NOMO-1 treated with DMSO at 0.1 percent for 48 hours (cell line): ENCODE data around the gene NUP93.

ENCODE experiments used
- DNase-seq: peaks from one replicate; lab custom pipeline; 2025; ENCODE audit not compliant: unreplicated experiment; lab: John Stamatoyannopoulos, UW

The NUP93 gene

DNA sequence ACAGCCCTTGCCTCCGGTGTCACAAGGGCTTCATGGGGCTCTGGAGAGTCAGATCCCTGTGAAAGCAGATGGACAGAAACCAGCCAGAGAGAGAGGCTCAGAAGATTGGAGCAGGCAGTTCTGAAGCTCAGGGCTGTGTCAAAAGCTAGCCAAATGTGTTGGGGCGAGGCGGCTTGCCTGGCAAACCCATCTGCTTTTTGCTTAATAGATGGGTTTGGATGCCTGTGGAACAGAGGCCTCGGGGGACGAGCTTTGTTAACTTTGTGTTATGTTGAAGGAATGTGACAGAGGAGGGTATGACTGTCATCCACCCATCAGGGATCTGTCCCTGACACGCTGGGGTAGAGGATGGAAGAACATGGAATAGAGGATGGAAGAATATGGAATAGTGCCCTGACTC, 114.1 kb downstream of the NUP93 start:
- no peak for DNase-seq

DNA sequence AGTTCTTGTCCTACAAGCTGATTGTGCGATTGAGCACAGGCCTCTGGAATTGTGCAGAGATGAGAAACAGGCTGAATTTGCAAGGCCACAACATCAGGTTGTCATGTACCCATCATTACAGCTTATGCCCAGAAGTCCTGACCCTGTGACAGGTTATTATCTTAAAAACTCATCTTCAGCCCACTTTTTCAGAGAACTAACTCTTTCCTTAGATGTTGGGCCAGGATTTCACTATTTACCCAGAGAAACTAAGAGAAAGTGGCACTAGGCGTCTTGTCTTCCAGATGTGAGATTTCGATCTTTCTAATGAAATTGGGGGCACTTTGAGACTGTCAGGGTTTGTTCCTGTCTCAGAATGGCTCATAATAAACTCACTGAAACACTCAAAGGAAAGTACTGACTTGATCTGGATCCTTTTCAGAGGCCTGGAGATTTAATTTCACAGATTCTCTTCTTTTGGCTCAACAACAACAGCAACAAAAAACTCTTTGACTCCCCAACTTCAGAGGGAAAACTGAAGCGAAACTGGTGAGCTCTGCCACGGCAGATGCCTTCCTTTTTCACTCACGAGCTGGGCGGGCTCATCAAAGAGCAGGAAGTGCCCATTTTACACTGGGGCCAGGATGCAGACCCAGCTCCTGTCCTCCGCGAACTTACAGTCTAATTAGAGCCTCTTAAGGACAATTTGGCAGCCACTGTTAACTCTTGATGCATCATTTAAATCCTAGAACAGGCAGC, 117.4 kb downstream of the NUP93 start:
- no peak for DNase-seq

DNA sequence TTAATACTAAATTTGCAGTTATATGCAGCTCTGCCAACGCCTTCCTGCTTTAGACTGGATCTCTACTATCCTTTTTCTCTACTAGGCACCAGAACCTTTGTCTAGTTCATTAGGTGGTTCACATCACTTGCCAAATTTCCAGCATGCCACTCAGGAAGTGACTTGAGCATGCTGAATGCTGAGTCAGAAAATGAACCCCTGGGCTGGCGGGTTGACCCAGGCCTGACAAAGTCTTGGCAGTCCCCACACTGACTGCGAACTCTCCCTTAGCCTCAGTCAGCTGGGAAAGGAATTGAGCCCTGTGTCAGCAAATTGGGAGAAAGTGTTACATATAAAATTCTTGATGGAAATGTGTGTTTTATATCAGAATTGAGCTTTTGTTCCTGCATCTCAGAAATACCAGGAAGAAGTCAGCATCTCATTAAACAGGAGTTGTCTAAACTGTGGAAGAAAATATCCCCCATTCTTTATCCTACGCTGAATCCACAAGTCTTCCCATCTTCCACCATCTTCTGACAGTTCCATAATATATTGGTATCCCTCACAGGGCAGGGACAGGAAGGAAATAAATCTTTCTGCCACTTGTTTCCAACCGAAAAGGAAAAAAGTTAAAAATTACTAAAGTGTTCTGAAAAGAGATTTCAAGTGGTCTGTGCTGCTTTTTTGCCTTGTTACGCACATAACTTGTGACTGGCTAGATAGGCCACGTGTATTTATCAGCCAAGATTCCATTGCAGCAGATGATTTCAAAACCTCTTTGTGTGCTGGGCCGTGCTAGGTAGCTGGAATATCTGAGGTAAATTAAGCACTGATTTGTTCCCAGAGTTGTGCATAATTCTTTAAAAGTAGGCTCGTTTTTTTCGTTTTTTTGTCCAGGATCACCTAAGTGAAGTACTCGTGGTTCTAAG, 118.4 kb downstream of the NUP93 start:
- DNase-seq = no peak

DNA sequence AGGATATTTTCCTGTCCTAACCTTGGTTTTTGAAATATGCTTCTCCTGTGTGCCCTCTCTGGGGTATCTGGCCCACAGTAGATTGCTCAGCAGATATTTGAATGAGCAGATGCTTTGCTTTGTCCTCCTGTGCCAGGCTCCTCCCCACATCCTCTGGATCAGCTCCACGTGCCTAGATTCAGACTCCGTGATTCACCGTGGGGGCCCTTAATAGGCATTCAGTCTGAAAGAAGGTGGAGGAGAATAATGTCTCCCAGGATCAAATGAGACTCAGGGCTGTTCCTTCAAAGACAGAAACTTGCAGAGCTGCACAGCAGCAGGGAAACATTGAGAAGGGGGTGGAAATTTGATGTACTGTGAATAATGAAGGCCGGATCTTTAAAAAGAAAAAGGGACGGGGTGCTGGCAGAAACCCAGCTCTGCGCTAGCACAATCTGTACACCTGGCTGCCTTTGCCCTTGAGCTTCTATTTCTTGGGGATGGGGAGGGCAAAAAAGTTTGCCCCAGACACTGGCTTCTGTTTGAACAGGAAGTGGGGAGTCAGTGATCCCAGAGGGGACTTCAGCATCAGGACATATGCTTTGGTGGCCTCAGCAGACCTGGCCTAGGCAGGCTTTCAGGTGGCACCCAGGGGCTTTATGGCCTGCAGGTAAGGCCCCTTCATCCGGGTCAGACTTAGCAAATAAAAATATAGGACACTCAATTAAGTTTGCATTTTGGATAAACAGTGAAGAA, 119.2 kb downstream of the NUP93 start:
- no peak for DNase-seq

DNA sequence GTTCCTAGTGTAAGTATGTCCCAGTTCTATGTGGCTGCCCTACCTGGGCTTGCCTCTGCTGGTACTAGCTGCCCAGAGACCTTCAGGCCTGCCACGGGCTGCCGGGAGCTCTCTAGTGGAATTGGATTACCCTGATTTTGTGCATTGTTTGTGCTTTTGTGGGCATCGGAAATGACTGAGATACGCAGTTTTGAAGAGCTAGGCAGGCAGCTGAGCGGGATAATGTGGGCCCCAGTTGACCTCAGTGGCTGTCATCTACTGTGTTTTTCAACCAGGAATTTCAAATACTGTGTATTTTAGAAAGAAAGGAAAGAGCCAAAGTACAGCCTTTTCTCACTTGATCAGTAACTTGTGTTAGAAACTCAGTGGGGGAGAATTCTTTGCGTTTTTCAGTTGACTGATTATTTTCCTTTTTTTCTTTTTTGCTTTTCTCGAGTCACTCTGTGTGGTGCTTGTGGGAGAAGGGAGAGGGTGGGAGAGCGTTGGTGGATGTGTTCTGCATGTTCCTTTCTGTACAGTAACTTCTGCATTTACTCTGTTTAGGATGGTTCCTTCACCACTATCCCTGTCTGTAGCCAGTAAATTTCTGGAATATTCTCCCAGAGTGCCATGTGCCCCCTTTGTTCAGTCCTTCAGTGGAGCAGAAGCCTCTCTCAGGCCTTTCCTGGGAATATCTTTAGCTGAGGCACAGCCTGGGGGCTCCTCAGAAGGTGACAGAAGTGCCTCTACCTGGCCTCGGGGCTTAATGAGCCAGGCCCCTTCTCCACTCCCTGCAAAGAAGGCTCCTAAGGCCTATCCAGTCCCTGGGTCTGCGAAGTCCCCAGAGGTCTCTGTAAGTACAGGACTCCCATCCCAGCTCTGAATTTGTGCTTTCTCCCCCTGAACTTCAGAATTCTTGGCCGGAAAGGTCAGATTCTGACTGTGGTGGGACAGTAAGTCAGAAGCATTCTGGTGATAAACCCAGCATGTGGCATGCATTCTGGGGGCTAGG, 120.1 kb downstream of the NUP93 start:
- no peak for DNase-seq

DNA sequence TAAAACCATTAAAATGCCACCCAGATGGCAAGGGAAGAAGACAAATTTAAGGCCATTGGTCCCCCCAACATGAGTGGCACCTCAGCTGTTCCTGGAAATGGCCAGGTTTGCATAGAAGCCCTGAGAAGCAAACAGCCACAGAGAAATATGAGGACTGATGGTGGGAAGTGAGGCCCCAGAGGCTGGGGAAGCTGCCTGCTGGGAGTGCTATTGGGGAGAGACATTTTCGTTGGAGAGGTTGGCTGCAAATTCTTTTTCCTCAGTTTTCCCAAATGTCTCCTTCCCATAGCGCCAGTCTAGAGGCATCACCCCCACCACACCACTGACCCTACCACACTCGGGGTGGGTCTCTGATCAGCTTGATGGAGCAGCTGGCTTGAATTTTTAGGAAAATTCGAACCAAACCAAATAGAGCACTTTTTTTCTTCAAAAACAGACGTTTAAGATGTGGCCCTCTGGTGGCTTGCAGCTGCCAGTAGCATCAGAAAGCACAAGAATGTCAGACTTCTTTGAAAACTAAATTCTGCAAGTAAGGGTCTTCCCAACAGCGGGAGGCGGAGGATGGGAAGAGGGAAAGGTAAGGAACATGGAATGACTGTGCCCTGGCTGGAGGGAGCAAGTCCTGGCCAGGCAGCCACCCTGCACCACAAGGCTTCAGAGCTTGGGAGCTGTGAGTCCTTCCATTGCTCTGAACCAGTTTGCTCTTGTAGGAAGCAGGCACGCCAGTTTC, 121.9 kb downstream of the NUP93 start:
- DNase-seq = peak; percentile 40

DNA sequence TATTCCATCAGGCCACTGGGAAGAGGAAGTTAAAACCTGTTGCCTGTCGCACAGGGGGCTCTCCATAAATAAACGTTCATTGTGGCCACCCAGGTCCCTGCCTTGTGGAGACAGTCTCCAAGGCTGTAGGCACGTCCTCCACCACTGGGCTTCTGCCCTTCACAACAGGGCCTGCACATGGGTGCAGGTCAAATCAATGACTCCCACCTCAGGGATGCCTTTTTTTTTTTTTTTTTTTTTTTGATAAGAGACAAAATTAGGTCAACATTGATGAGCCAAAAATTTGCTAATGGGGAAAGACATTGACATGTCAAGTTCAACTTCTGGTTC, 122.4 kb downstream of the NUP93 start:
- no peak for DNase-seq

DNA sequence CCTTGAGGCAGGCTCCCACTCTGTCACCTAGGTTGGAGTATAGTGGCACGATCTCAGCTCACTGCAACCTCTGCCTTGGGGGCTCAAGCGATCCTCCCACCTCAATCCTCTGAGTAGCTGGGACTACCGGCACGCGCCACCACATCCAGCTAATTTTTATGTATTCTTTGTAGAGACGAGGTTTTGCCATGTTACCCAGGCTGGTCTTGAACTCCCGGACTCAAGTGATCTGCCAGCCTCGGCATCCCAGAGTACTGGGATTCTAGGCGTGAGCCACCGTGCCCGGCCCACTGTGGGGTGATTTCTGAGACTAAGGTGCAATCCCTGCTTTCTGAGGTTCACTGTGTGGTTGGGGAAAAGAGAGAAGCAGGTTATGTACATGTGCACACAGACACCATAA, 123.0 kb downstream of the NUP93 start:
- no peak for DNase-seq

DNA sequence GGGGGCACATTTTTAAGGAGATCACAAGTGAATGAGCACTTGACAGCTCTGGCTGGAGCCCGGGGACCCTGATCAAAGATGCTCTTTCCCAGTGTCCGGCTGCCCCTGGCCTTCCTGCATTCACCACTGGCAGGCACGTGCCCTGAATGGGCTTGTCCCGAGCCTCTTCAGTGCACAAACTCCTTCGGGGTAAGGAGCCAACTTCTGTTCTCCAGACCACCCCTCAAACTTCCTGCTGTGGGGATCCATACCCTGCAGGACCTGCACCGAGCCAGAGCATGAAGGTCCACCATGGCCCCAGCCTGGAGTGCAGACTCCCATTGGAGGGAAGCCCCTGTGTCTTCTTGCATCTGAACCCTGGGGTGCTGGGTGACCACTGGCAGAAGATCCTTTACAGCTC, 125.3 kb downstream of the NUP93 start:
- DNase-seq = no peak

DNA sequence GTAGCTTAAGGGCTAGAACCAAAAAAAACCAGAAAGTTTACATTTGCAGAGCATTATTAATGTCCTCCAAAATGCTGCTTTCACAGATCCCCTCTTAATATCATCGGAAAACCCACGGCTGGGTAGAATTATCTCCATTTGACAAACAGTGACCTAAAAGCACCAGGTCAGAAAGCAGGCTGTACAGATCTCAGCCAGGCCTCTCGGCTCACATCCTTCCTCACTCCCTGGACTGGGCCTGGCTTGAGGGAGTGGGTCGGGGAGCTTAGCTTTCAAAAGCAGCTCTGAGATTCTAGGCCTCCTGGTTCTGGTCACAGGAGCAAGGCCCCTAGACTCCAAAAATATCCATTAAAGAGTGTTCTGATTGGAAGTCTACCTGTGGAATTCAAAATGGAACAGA, 126.0 kb downstream of the NUP93 start:
- DNase-seq = no peak

DNA sequence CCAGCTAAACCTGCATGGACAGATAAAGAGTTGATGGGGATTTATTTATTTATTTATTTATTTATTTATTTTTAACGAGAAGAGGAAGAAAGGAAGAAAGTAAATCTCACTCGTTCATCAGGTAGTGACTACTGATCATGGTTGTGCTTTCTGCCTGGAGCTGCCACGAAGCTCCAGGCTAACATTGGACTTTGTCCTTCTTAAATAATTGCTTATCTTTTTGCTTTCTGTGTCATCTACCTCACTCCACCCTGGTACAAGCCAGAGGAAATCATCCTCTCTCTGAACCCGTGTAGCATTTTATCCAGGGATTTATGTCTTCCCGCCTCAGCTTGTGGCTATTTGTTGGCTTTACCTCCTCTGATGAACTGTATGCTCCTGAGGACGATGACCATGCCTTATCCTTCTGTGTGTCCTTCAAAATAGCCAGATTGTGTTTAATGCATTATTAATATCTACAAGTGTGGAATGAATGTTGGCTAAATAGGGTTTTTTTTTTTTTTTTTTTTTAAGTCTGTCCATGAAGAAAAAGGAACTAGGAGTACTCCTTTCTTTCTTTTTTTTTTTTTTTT, 127.0 kb downstream of the NUP93 start:
- DNase-seq = no peak

DNA sequence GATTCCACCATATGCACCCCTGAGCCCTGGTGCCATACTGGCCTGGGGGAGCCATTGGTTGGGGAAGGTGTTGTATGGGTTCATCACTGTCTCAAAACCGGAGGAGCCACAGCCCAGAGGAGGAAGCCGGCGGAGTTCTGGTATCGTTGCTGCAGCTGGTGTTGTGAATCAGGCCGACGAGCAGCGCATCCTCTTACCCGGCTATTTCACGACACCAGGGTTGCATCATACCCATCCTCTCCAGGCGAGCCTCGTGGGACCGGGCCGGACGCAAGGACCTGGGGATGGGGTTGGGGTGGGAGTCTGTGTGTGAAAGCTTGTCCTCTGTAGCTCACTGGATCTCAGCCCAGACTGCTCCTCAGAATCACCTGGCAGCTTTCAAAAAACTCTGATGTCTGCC, 128.4 kb downstream of the NUP93 start:
- DNase-seq = peak; percentile 53

DNA sequence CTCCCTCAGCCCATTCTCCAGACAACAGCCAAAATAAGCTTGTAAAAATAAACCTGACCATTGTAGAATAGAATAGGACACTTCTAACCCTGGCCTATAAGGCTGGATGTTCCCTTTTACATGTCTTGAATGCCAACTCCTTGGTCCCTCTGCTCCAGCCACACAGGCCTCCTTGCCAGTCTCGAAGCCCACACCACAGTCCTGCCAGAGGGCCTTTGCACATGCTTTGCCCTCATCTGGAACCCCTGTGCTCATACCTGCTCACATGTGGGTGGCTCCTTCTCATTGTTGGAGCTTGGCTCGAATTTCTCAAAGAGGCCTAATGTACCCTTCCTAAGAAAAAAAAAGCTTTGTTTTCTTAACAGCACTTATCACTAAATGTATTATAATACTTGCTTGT, 129.7 kb downstream of the NUP93 start:
- no peak for DNase-seq

DNA sequence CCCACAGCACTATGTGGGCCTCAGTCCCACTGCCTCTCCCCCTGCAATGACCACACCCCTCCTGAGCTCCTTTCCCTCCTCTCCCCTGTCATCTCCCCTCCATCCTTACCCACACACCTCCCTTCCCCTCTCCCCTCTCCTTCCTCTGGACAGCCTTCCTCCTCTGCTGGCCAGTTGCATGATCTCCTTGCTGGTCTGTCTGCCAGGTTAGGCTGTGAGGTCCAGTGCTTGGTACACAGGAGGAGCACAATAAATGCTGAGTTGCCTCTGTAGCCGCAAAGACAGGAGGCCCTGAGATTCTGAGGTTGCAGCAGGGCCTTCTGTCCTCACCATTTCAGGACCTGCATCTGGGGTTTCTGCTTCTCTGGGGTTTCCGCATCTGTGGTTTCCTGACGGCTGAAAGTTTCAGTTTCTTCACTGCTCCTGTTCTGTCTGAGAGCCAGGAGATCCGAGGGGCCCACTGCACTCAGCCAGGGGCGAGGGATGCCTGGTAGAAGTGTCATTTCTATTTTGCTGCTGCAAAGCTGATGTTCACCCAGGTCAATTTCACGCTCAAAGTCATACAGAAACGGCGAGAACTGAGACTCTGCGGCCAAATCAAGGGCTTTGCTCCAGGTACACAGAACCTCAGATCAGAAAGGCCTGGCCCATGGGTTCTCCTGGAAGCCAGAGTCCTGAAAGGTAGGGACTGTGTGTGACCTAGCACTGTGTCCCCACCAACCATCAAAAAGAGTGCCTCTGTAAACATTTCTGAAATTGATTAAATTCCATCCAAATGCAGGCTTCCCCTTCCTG, 130.5 kb downstream of the NUP93 start:
- no peak for DNase-seq

DNA sequence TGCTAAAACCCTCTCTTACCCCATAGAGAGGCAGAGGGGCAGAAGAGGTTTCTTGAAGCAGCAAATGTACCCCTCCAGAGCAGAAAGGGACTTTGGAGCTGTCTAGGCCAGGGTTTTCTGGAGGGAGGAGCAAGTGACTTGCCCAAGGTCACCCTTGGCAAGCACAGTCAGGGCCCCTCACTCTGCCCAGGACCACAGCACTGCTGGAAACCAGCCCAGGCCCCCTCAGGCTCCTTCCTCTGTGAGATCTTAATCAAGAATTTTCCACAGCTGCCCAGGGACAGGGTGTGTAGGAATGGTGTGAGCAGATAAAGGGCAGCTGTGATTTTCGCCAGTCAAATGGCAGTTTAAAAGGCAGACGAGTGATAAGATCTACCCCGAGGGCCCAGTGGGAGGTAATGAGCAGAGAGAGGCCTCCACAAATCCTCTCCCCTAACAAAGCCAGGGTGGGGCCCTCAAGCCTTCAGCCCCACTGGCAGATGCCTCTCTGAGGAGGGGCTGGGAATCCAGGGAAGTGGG, 131.2 kb downstream of the NUP93 start:
- no peak for DNase-seq

DNA sequence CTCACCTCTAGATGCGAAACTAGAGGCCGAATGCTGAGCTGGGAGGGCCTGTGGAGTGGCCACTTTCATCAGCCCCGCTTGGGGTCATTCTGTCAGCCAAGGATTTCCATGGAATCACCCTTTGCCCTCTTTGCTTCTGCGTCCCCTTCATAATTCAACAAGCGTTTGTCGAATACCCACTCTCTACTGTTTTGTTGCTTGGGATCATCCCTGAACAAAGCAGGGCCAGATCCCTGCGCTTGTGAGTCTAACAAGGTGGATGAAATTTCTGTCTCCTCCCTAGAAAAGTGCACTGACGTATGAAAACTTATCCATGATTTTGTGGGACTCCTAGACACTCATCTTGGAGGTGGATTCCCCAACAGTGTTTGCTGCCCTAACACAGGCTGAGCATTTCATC, 131.8 kb downstream of the NUP93 start:
- no peak for DNase-seq

DNA sequence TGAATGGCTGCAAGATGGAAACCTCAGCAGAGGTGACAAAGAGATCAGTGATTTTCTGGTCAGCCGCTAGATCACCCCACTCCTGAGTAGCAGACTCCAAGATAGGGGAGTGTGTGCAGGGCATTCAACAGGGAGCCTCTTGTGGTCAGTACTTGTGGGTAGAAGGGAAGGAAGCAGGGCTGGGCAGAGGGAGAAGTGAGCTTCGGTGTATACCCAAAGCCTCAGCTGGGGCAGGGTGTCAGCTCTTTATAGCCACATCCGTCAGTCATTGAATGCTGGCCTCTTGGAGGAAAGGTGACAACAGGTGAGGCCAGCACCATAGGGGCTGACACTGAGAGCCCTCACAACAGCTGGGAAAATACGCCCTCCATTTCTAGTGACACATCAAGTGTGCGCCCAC, 132.8 kb downstream of the NUP93 start:
- DNase-seq = peak; percentile 63

DNA sequence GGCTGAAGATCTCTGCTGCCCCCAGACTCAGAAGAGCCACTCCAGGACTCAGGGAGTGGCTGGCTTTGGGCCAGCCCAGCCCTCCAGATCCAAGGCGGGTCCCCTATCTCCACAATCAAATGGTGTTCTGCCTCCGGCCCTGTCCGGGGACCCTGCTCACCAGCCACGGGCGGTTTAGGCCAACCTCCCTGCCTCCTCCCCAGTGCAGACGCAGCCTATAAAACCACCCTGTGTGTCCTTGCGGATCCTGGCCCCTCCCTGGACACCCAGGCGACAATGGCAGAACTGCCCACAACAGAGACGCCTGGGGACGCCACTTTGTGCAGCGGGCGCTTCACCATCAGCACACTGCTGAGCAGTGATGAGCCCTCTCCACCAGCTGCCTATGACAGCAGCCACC, 135.0 kb downstream of the NUP93 start, which contains the start of gene SLC12A3:
TSS of gene SLC12A3 (plus strand) at position 248 of the 400 bp plus-strand sequence. CDS start at position 277, 29 bp downstream.
- no peak for DNase-seq
